ENCODE measurements around the gene CDK16. TPM values are rescaled to one million over a fixed set of nuclear protein-coding genes. Genes with fewer than 3 reads are reported as not detected.
A peak's percentile ranks its signal among the peaks of the same experiment; 100 is the strongest.

The CDK16 gene
- total and polyA plus RNA-seq, 2 donors (not counting 3 experiments of a cell fraction or from before 2014, with no cell fraction given): 99.9 to 149 TPM

GRCh38 chrX:47232803-47233332, 14.4 kb downstream of the CDK16 start, which contains the start of gene USP11:
Gene USP11, plus strand, starts transcription at chrX:47233009. Its CDS starts 35 bp downstream, at chrX:47233044.
- Histone ChIP-seq H3K4me3 (replicated peaks in 1 of 3; ENCODE audit: insufficient read depth in 1 of 3, low read depth in 1 of 3, low read length in 3 of 3) (peak within 1 kb of the TSS; percentile 42 to 96 (median 74)), H3K4me2 (ENCODE audit: insufficient read depth, low read length) (peak within 1 kb of the TSS; percentile 72), H3K27ac (ENCODE audit: insufficient read depth, low read depth, low read length) (peak within 1 kb of the TSS; percentile 95), H3K27me3 (ENCODE audit: control insufficient read depth in 2 of 2, insufficient read depth in 2 of 2, low read length in 2 of 2) (no peaks in the 10 kb centered on the region), H4K20me1 (replicated peaks; ENCODE audit: control insufficient read depth, extremely low read depth, insufficient read depth, low read length) (no peaks in the 10 kb centered on the region), H3K9me3 (replicated peaks; ENCODE audit: control insufficient read depth, insufficient read depth, low read length) (no peaks in the 10 kb centered on the region), H3K9me1 (replicated peaks; ENCODE audit: control insufficient read depth, extremely low read depth, insufficient read depth, low read length) (no peaks in the 10 kb centered on the region), H3K9ac (replicated peaks; ENCODE audit: extremely low read depth, insufficient read depth, low read length) (peak within 1 kb of the TSS; percentile 99), H3K36me3 (ENCODE audit: control insufficient read depth in 2 of 2, extremely low read depth in 1 of 2, insufficient read depth in 2 of 2, low read length in 2 of 2) (peaks cover 0 to 7% of the 10 kb centered on the region in 2 experiments), H2AFZ (ENCODE audit: low read depth, low read length) (peak within 1 kb of the TSS; percentile 75), H3K4me1 (ENCODE audit: control insufficient read depth, extremely low read depth, insufficient read depth, low read length) (peaks cover 3% of the 10 kb centered on the region), H3K79me2 (ENCODE audit: control insufficient read depth, insufficient read depth, low read length) (peaks cover 8% of the 10 kb centered on the region)
- CTCF ChIA-PET: interaction anchor here (1.0 to 1.7 kb wide), 3 partner anchors 80 to 291 kb away, joined by 4 to 15 read pairs (median 5); no protein-coding TSS in a partner anchor
- FAIRE-seq (no peak), DNase-seq (ENCODE audit: low read depth, low spot score) (no peak)
- dilution Hi-C loops (cut with MboI; ENCODE audit: extremely low pct_ligation_motif_present, low sequenced_read_pairs) (no loop called here), intact Hi-C loops (cut with micrococcal nuclease) (loop anchor here (1.0 to 5.0 kb wide), 3 partner anchors 15 to 149 kb away; partner anchors contain the start of genes CDK16 and UBA1)
- BruUV-seq (replicated peaks): TSS peak; percentile 72
- POLR2A ChIA-PET: interaction anchor here (0.6 to 1.7 kb wide), 2 partner anchors 12 to 15 kb away, joined by 3 to 10 read pairs; partner anchors contain the start of gene CDK16
- no peak for TF ChIP-seq POLR2A (IDR thresholded peaks at IDR 0.05; ENCODE audit: low read depth, low read length)
- TF ChIP-seq JUN (IDR thresholded peaks at IDR 0.05; ENCODE audit: borderline replicate concordance, insufficient read depth, insufficient read length, low read depth): no peak
- no peak for TF ChIP-seq MYC (IDR thresholded peaks at IDR 0.05; ENCODE audit: low read depth, low read length)

- FAIRE-seq (peak; percentile 95), DNase-seq (ENCODE audit: low read depth, low spot score) (peak; percentile 93)
- peaks cover 3% of the 10 kb centered on the region for H3K4me1 ChIP-seq (ENCODE audit: control insufficient read depth, extremely low read depth, insufficient read depth, low read length)
- H3K9me1 ChIP-seq (replicated peaks; ENCODE audit: control insufficient read depth, extremely low read depth, insufficient read depth, low read length): no peaks in the 10 kb centered on the region
- BruUV-seq (replicated peaks): no TSS peak
- intact Hi-C loops (cut with micrococcal nuclease): loop anchor here (1.0 to 5.0 kb wide), 3 partner anchors 15 to 149 kb away; partner anchors contain the start of genes CDK16 and UBA1
- H3K9ac ChIP-seq (replicated peaks; ENCODE audit: extremely low read depth, insufficient read depth, low read length): peak overlapping the region; percentile 99
- CTCF ChIA-PET: interaction anchor here (1.0 to 1.7 kb wide), 3 partner anchors 79 to 290 kb away, joined by 4 to 15 read pairs (median 5); no protein-coding TSS in a partner anchor
- H2AFZ ChIP-seq (ENCODE audit: low read depth, low read length): peak overlapping the region; percentile 75
- TF ChIP-seq POLR2AphosphoS5 (IDR thresholded peaks at IDR 0.05; ENCODE audit: insufficient read depth, low read depth, low read length) (no peak), POLR2A (IDR thresholded peaks at IDR 0.05; ENCODE audit: low read depth, low read length) (peak; percentile 56)
- peak overlapping the region; percentile 72 for H3K4me2 ChIP-seq (ENCODE audit: insufficient read depth, low read length)
- H3K4me3 ChIP-seq (replicated peaks in 1 of 3; ENCODE audit: insufficient read depth in 1 of 3, low read depth in 1 of 3, low read length in 3 of 3): peak overlapping the region; percentile 42 to 96 (median 74)
- H3K9me3 ChIP-seq (replicated peaks; ENCODE audit: control insufficient read depth, insufficient read depth, low read length): no peaks in the 10 kb centered on the region
- peaks cover 0 to 4% of the 10 kb centered on the region in 2 experiments for H3K36me3 ChIP-seq (ENCODE audit: control insufficient read depth in 2 of 2, extremely low read depth in 1 of 2, insufficient read depth in 2 of 2, low read length in 2 of 2)
- H3K27me3 ChIP-seq (ENCODE audit: control insufficient read depth in 2 of 2, insufficient read depth in 2 of 2, low read length in 2 of 2): no peaks in the 10 kb centered on the region
- POLR2A ChIA-PET: interaction anchor here (0.6 to 1.7 kb wide), 3 partner anchors 12 to 64 kb away, joined by 3 to 10 read pairs (median 3); partner anchors contain the start of gene CDK16
- peaks cover 8% of the 10 kb centered on the region for H3K79me2 ChIP-seq (ENCODE audit: control insufficient read depth, insufficient read depth, low read length)
- no peaks in the 10 kb centered on the region for H4K20me1 ChIP-seq (replicated peaks; ENCODE audit: control insufficient read depth, extremely low read depth, insufficient read depth, low read length)
- dilution Hi-C loops (cut with MboI; ENCODE audit: extremely low pct_ligation_motif_present, low sequenced_read_pairs): no loop called here
- H3K27ac ChIP-seq (ENCODE audit: insufficient read depth, low read depth, low read length): peak overlapping the region; percentile 95
Measured at GRCh38 chrX:47233333-47234113, 15.0 kb downstream of the CDK16 start.

All from endothelial cell of umbilical vein (primary cell).